PC-9 (cell line): ENCODE measurements around the gene MRPL4. TPM values are rescaled to one million over a fixed set of nuclear protein-coding genes. Genes with fewer than 3 reads are reported as not detected.

Experiments used
- Bru-seq: library from RNA; stranded (reverse); fragments of 400-500 nt; gene quantifications from one replicate; lab custom pipeline; 2021; lab: Mats Ljungman, UMichigan
- BruChase-seq, 2 experiments: library from RNA; stranded (reverse); fragments of 400-500 nt; gene quantifications; one replicate each; lab custom pipeline; 2021; lab: Mats Ljungman, UMichigan
- BruUV-seq: library from RNA; stranded (reverse); fragments of 400-500 nt; replicated peaks from 2 replicates; lab custom pipeline; 2021; lab: Mats Ljungman, UMichigan
- CTCF ChIA-PET: fragments of 300-600 bp; sonication (Branson Sonifier 250); formaldehyde crosslinking; loops from one replicate; lab custom pipeline; 2022; ENCODE audit warnings: antibody characterized with exemption; lab: Charles Lee
- POLR2A ChIA-PET: fragments of 300-600 bp; sonication (Branson Sonifier 250); formaldehyde crosslinking; loops from one replicate; lab custom pipeline; 2022; ENCODE audit warnings: antibody characterized with exemption; ENCODE audit not compliant: unreplicated experiment; lab: Charles Lee
- DNase-seq, 2 experiments: peaks; one replicate each; pipeline versions ENCODE4 v3.0.0 to v3.0.0-alpha.2; 2015 to 2022; ENCODE audit warnings: mixed read lengths in 1 of 2
- H2AFZ ChIP-seq: fragments of 200-600 bp; sonication (generic); 2 replicates; pipeline ENCODE4 v1.8.1; 2017; ENCODE audit warnings: antibody characterized with exemption
- H3F3A ChIP-seq: fragments of 200-600 bp; sonication (generic); 2 replicates; pipeline ENCODE4 v1.8.1; 2017; ENCODE audit warnings: antibody characterized with exemption, mild to moderate bottlenecking, low read depth; ENCODE audit not compliant: insufficient read depth
- H3K27ac ChIP-seq: fragments of 200-600 bp; sonication (generic); 2 replicates; pipeline ENCODE4 v1.6.1; 2016; ENCODE audit warnings: mixed run types
- H3K27me3 ChIP-seq: fragments of 200-600 bp; sonication (generic); 2 replicates; pipeline ENCODE4 v1.6.1; 2016; ENCODE audit warnings: low read depth, mixed run types; ENCODE audit not compliant: insufficient read depth
- H3K36me3 ChIP-seq: fragments of 200-600 bp; sonication (generic); 2 replicates; pipeline ENCODE4 v1.6.1; 2016; ENCODE audit warnings: low read depth, mixed run types
- H3K4me1 ChIP-seq: fragments of 200-600 bp; sonication (generic); replicated peaks from 2 replicates; pipeline ENCODE4 v1.6.1; 2016; ENCODE audit warnings: mixed run types; ENCODE audit not compliant: insufficient read depth
- H3K4me2 ChIP-seq: fragments of 200-600 bp; sonication (generic); 2 replicates; pipeline ENCODE4 v1.6.1; 2017; ENCODE audit warnings: mixed run types
- H3K4me3 ChIP-seq: fragments of 200-600 bp; sonication (generic); 2 replicates; pipeline ENCODE4 v1.6.1; 2016; ENCODE audit warnings: mixed run types
- H3K79me2 ChIP-seq: fragments of 200-600 bp; sonication (generic); 2 replicates; pipeline ENCODE4 v1.6.1; 2017; ENCODE audit warnings: low read depth, mixed run types
- H3K9me2 ChIP-seq: fragments of 200-600 bp; sonication (generic); 2 replicates; pipeline ENCODE4 v1.8.1; 2017; ENCODE audit warnings: mild to moderate bottlenecking; ENCODE audit not compliant: insufficient read depth
- H3K9me3 ChIP-seq: fragments of 200-600 bp; sonication (generic); 2 replicates; pipeline ENCODE4 v1.8.1; 2016; ENCODE audit warnings: low read depth; ENCODE audit not compliant: insufficient read depth
- H4K20me1 ChIP-seq: fragments of 200-600 bp; sonication (generic); 2 replicates; pipeline ENCODE4 v1.8.1; 2017; ENCODE audit not compliant: insufficient read depth
- CTCF ChIP-seq: fragments of 200-600 bp; sonication (generic); conservative IDR thresholded peaks from 2 replicates; pipeline ENCODE4 v1.6.1; 2017; ENCODE audit warnings: mixed run types, antibody characterized with exemption, mild to moderate bottlenecking, moderate library complexity
- EZH2 ChIP-seq: fragments of 200-600 bp; sonication (generic); IDR thresholded peaks from 2 replicates; pipeline ENCODE4 v1.8.0; 2017; ENCODE audit warnings: antibody characterized with exemption, low read depth
- intact Hi-C: fragments of 100-400 bp; cut with micrococcal nuclease; formaldehyde crosslinking; loops from one replicate; pipeline ENCODE4 v1.10.0; 2022; ENCODE audit not compliant: unreplicated experiment
- long read RNA-seq: library from polyadenylated mRNA; stranded (forward); transcript quantifications from one replicate; pipeline ENCODE4 v2.0.0, GENCODE V29; 2022
- total RNA-seq: library from RNA; stranded (reverse); gene quantifications from 2 replicates; pipeline ENCODE4 v1.2.3, GENCODE V29; 2021

MRPL4 gene
- total RNA-seq, result 96.4 and 98.2 TPM in 2 replicates
- percentile 66 among the genes with signal in this experiment for Bru-seq, nascent RNA
- BruChase-seq, experiment 1, labeled RNA remaining after a 2-hour chase, result percentile 62 among the genes with signal in this experiment
- BruChase-seq, experiment 2, labeled RNA remaining after a 6-hour chase, result percentile 87 among the genes with signal in this experiment
- long read RNA-seq, transcript MRPL4-207 (8 exons, 1,423 nt), result minor isoform, 12 of 322 reads
- long read RNA-seq, transcript MRPL4-201 (9 exons, 1,455 nt), result major isoform, 272 of 322 reads
- long read RNA-seq, partial matches to known transcripts, result 27 of 322 reads
- long read RNA-seq, other reads (novel, unspliced or antisense), result 9 of 322 reads

GRCh38 chr19:10251792-10252694 is at the start of gene MRPL4:
Gene MRPL4 (plus strand): TSS chr19:10252214. CDS start chr19:10252254, 40 bp downstream.
- DNase-seq, result peak; percentile 94 to 99
- Histone ChIP-seq H3K4me3 (peak within 1 kb of the TSS; percentile 94), H3K79me2 (peaks cover 24% of the 10 kb centered on the region), H3K9me2 (no peaks in the 10 kb centered on the region), H3K27ac (peak within 1 kb of the TSS; percentile 43), H2AFZ (peak within 1 kb of the TSS; percentile 92), H4K20me1 (peaks cover 3% of the 10 kb centered on the region; the same call in 1 of the 2 replicates), H3K4me1 (peaks cover 4% of the 10 kb centered on the region; the same call in 1 of the 2 replicates), H3K9me3 (no peaks in the 10 kb centered on the region), H3K27me3 (no peaks in the 10 kb centered on the region), H3K36me3 (peaks cover 13% of the 10 kb centered on the region; the same call in 1 of the 2 replicates), H3F3A (peaks cover 31% of the 10 kb centered on the region), H3K4me2 (peak within 1 kb of the TSS; percentile 93)
- ChIA-PET CTCF (interaction anchor here (0.5 kb wide), 2 partner anchors 148 to 347 kb away, joined by 3 to 12 read pairs; no protein-coding TSS in a partner anchor), POLR2A (interaction anchor here (0.6 to 0.7 kb wide), 6 partner anchors 19 to 404 kb away, joined by 3 to 6 read pairs (median 4); partner anchors contain the start of genes DNMT1, ICAM1 and ICAM5)
- intact Hi-C loops, result loop anchor here (5.0 kb wide), 3 partner anchors 60 to 155 kb away; partner anchors contain the start of genes DNMT1 and EIF3G
- TF ChIP-seq EZH2 (no peak), CTCF (no peak)
- BruUV-seq, result no TSS peak

- no TSS peak for BruUV-seq
- peaks cover 45% of the 10 kb centered on the region for H3F3A ChIP-seq
- no peaks in the 10 kb centered on the region for H3K36me3 ChIP-seq
- peaks cover 35% of the 10 kb centered on the region for H3K4me1 ChIP-seq
- H3K9me2 ChIP-seq, result no peaks in the 10 kb centered on the region
- H3K79me2 ChIP-seq, result no peaks in the 10 kb centered on the region
- peak in 1 of 2 experiments; percentile 35 for DNase-seq
- H3K9me3 ChIP-seq, result peaks cover 11% of the 10 kb centered on the region; the same call in 1 of the 2 replicates
- H3K4me2 ChIP-seq, result peak overlapping the region; percentile 69
- CTCF ChIA-PET, result interaction anchor here (1.0 kb wide), 1 partner anchor 11 kb away, joined by 17 read pairs; no protein-coding TSS in a partner anchor
- no peak overlapping the region for H2AFZ ChIP-seq
- no peaks in the 10 kb centered on the region for H3K27me3 ChIP-seq
- no peak for TF ChIP-seq EZH2
- TF ChIP-seq CTCF, result no peak
- H3K27ac ChIP-seq, result peak overlapping the region; percentile 96
- H4K20me1 ChIP-seq, result no peaks in the 10 kb centered on the region
- intact Hi-C loops, result no loop called here
- H3K4me3 ChIP-seq, result no peak overlapping the region
- POLR2A ChIA-PET, result no interaction called here
Measured at GRCh38 chr19:10203686-10204085, 48.3 kb upstream of the MRPL4 start.
